Astrocyte (in vitro differentiated cells and primary cell): ENCODE results near the gene TMEM161A.

Experiments used
- EZH2 ChIP-seq: IDR thresholded peaks from 2 replicates; pipeline ENCODE4 v1.6.1; 2012; ENCODE audit warnings: mild to moderate bottlenecking, low read length, inconsistent platforms; ENCODE audit not compliant: insufficient read depth
- TF ChIP-seq, protein P1 (sequence below): IDR thresholded peaks from 2 replicates; pipeline ENCODE4 v1.5.1; 2011; ENCODE audit warnings: low read depth, mild to moderate bottlenecking, inconsistent platforms, low read length, moderate library complexity; ENCODE audit not compliant: insufficient read depth

GRCh38 chr19:19077103-19077502 is 61.2 kb downstream of the TMEM161A start:
- TF ChIP-seq, protein P1, sequence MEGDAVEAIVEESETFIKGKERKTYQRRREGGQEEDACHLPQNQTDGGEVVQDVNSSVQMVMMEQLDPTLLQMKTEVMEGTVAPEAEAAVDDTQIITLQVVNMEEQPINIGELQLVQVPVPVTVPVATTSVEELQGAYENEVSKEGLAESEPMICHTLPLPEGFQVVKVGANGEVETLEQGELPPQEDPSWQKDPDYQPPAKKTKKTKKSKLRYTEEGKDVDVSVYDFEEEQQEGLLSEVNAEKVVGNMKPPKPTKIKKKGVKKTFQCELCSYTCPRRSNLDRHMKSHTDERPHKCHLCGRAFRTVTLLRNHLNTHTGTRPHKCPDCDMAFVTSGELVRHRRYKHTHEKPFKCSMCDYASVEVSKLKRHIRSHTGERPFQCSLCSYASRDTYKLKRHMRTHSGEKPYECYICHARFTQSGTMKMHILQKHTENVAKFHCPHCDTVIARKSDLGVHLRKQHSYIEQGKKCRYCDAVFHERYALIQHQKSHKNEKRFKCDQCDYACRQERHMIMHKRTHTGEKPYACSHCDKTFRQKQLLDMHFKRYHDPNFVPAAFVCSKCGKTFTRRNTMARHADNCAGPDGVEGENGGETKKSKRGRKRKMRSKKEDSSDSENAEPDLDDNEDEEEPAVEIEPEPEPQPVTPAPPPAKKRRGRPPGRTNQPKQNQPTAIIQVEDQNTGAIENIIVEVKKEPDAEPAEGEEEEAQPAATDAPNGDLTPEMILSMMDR: no peak
- no peak for TF ChIP-seq EZH2
